Left ventricle myocardium superior (tissue), 1 donor: ENCODE measurements around the gene PRKAR1A. TPM values are rescaled to one million over a fixed set of nuclear protein-coding genes. Genes with fewer than 3 reads are reported as not detected.
"Not testable (repeated sequence)": the region's sequence is repeated elsewhere in the genome, so short reads cannot be mapped to it uniquely, and the experiment has no call there.

Experiments
- ATAC-seq: fragments of 200-7000 bp; cut with Tn5 transposase; one replicate; pipeline ENCODE4 v1.9.1; 2020; ENCODE audit warnings: mild to moderate bottlenecking, moderate library complexity
- DNase-seq: peaks from one replicate; pipeline ENCODE4 v3.0.0-alpha.2; 2020
- intact Hi-C: fragments of 100-400 bp; cut with micrococcal nuclease; formaldehyde crosslinking; loops from one replicate; pipeline ENCODE4 v1.11.0; 2022
- total RNA-seq: library from RNA; stranded (reverse); fragmentation: NEBNext Ultra II Directional; extraction: Animal tissue kit (Norgen Biotek cat#: 25700); gene quantifications from one replicate; pipeline ENCODE4 v1.2.1, GENCODE V29; 2021
- donor health status: DM: no; HTN: yes; CAD: no; lungs with severe emphysema.

Gene PRKAR1A
- total RNA-seq, 1 donor from 2014 or later = 599 TPM

DNA sequence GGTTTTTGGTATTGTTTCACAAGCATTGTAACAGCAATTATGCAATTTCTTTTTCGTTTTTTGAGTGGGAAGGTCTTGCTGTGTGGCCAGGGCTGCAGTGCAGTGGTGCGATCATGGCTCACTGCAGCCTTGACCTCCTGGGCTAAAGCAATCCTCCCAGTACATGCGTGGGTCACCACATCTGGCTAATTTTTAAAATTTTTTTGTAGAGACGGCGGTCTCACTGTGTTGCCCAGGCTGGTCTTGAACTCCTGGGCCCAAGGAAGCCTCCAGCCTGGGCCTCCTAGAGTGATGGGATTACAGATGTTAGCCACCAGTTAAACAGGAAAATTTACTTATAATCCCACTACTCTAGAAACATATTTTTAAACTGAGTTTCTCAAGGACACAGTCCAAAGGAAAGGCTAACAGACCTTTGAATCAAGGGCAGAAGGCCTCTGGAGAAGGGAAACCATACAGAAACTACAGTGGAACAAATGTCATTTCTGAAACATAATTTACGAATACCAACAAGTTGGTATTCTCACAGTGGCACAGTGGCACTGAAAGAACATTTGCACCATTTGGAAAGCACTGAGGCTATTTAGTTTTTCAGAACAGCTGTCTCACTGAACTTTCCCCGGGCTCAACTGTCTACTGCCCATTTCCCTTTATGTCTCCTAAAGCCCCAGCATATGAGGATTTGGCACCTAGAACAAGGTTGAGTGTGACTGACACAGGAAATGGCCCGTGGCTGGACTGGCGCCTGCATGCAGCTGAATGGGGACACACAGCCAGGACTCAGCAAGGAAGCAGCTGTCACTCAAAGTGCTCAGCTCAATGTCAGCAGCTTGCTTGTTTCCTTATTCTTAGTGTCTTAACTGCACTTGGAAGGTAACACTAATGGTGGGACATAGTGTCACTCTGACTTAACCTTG is 2.8 kb upstream of the PRKAR1A start:
- intact Hi-C loops = loop anchor here (10.0 kb wide), 1 partner anchor 45 kb away; no protein-coding TSS in a partner anchor
- DNase-seq (peak; percentile 83), ATAC-seq (peak; percentile 19)

DNA sequence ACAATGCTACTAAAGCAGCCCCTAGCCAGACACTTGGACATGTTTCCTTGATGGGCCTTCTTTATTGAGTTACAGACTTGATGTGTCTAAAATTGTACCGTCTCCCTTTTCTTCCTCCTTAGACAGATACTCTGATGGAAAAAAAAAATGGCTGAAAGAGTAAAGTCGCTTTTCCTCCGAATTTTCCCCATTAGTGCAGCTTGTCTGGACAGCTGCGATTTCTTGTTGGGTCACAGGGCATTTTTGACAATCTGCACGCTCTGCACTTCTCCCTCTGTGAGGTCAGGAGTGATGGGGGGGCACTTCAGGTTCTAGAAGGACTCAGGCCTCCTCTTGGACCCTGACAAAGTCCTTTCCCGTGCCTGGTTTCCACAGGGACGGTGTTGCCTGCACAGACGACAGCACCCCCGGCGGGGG is 968 bp upstream of the PRKAR1A start:
- no peak for DNase-seq
- intact Hi-C loops = loop anchor here (10.0 kb wide), 1 partner anchor 46 kb away; no protein-coding TSS in a partner anchor
- ATAC-seq = no peak

DNA sequence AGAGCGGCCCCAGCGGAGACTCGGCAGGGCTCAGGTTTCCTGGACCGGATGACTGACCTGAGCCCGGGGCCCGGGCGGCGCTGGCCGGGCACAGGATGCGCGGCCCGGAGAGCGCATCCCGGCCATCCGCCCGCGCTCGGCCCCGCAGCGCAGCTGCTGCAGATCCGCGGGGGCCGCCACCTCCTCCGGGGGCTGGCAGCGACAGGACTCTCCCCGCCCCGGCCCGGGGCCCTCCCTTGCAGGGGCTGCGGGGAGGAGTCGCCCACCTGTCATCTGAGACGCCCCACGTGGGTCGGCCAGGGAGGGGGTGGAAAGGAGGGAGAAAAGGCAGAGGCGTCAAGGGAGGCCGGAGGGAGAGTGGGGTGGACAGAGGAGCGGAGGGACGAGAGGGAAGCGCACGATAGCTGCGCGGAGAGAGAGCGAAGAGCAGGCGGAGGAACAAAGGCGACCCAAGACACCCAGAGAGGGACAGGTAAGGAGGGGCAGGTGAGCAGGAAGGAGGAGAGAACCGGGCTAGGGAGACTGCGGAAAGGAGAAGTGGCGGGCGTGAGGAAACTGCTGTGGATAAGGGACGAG is 471 bp upstream of the PRKAR1A start:
- intact Hi-C loops = loop anchor here (10.0 kb wide), 1 partner anchor 47 kb away; no protein-coding TSS in a partner anchor
- peak; percentile 81 for ATAC-seq
- DNase-seq = peak; percentile 91

DNA sequence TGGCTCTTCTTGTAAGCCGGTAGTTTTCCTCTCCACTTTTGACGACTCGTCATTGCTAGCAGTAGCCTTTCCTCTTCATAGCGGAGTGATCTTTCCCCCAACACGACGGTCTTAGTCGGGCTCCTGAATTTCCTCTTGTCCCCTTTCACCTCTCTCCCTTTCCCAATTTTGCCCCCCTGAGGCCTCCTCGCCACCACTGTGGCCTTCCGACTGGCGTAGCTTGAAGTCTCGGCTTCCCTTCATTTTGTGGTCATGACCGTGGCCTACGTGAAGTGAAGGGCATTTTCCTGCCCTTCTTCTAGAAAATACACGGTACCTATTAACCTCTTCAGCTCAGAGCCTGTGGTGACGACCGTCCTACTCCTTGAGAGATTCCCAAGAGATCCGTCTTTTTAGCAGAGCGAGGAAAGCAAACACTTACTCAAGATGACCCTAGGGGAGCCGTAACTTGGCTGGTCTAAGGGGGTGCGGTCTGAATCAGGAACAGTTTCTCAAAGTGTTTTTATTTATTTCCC is 787 bp downstream of the PRKAR1A start:
- ATAC-seq = peak; percentile 5
- DNase-seq = no peak
- intact Hi-C loops = loop anchor here (10.0 kb wide), 1 partner anchor 48 kb away; no protein-coding TSS in a partner anchor

DNA sequence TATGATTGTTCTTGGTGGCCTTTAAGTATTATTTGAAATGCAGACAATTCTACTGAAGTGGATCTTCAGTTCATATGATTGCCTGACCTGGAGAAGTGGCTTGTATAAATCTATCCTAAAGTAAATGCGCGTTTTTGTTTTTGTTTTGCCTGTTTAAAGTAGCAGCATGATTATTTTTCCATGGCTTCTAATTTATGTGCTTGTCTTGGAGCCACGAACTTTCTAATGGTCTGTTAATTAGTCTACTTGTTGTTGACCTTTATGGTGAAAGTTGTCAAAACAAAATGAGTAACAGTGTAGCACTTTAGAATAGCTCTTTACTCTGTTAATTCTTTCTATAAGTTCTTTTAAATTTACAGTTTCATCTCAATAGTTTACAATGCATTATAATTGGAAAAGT is 1.7 kb downstream of the PRKAR1A start:
- ATAC-seq (no peak), DNase-seq (no peak)
- intact Hi-C loops = loop anchor here (10.0 kb wide), 1 partner anchor 49 kb away; no protein-coding TSS in a partner anchor

DNA sequence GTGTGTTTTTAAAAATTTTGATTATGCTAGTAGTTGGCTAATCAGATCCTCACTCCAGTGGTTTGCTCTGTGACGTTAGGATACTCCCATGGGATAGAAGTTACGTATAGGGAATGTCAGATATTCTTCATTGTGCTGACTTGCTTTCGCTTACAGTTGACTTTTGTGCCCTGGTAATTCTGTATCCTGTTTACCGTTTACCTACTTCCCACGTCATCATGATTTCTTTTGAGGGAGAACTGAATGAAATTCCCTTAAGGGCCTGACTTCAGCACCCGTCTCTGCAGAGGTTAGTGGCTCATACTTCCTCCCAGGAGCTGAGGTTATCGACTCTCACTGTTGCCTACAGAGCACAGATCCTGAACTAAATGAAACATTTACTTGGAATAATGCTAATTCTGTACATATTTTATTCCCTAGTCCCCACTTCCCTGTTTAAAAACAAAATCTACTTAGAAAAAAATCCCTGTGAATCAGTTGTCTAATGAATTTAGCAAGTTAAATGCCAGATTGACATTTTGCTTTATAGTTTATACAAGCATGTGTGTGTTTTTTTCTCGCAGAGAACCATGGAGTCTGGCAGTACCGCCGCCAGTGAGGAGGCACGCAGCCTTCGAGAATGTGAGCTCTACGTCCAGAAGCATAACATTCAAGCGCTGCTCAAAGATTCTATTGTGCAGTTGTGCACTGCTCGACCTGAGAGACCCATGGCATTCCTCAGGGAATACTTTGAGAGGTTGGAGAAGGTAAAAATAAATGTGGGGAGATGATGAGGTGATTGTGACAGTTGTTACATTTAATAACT is 2.8 kb downstream of the PRKAR1A start:
- intact Hi-C loops = loop anchor here (10.0 kb wide), 1 partner anchor 50 kb away; no protein-coding TSS in a partner anchor
- DNase-seq (no peak), ATAC-seq (no peak)

DNA sequence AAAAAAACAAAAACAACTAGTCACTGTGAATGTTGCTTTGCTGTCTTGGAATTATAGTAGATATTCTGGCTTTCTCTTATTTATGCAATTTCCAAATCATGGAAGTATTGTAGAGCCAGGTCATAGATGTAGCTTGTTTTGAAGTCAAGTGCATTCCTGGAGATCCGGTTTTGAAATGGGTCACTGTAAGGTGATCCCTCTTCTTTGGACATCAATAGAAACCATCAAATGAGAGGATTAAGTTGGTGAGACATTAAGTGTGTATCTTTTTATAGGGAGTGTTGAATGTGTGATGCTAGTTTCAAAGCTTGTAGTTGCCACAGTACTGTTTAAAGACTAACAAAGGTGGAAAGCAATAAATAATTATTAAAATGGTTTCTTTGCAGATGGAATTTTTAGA is 4.5 kb downstream of the PRKAR1A start:
- DNase-seq = no peak
- intact Hi-C loops = loop anchor here (10.0 kb wide), 1 partner anchor 52 kb away; no protein-coding TSS in a partner anchor
- no peak for ATAC-seq

DNA sequence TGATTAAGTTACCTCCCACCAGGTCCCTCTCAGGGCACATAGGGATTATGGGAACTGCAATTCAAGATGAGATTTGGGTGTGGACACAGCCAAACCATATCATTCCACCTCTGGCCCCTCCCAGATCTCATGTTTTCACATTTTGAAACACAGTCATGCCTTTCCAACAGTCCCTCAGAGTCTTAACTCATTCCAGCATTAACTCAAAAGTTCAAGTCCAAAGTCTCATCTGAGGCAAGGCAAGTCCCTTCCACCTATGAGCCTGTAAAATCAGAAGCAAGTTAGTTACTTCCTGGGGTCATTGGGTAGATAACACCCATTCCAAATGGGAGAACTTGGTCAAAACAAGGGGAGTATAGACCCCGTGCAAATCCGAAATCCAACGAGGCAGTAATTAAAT is 5.4 kb downstream of the PRKAR1A start:
- not testable (repeated sequence) for ATAC-seq, DNase-seq
- intact Hi-C loops = loop anchor here (10.0 kb wide), 1 partner anchor 53 kb away; no protein-coding TSS in a partner anchor

DNA sequence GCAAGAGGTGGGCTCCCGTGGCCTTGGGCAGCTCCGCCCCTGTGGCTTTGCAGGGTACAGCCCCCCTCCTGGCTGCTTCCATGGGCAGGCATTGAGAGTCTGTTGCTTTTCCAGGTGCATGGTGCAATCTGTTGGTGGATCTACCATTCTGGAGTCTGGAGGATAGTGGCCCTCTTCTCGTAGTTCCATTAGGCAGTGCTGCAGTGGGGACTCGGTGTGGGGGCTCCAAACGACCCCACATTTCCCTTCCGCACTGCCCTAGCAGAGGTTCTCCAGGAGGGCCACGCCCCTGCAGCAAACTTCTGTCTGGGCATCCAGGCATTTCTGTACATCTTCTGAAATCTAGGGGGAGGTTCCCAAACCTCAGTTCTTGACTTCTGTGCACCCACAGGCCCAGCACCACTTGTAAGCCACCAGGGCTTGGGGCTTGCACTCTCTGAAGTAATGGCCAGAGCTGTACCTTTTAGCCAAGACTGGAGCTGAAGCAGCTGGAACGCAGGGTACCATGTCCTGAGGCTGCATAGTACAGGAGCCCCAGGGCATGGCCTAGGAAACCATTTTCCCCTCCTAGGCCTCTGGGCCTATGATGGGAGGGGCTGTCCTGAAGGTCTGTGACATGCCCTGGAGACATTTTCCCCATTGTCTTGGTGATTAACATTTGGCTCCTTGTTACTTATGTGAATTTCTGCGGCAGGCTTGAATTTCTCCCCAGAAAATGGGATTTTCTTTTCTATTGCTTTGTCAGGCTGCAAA is 6.0 kb downstream of the PRKAR1A start:
- ATAC-seq = peak; percentile 4
- intact Hi-C loops = loop anchor here (10.0 kb wide), 1 partner anchor 53 kb away; no protein-coding TSS in a partner anchor
- no peak for DNase-seq

DNA sequence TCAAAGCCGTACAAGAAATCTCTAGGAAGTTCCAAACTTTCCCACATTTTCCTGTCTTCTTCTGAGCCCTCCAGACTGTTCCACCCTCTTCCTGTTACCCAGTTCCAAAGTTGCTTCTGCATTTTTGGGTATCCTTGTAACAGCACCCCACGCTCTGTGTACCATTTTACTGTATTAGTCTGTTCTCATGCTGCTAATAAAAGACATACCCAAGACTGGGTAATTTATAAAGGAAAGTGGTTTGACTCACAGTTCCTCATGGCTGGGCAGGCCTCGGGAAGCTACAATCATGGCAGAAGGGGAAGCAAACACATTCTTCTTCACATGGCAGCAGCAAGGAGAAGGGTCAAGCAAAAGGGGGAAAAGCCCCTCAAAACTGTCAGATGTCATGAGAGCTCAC is 6.8 kb downstream of the PRKAR1A start:
- not testable (repeated sequence) for ATAC-seq, DNase-seq
- intact Hi-C loops = loop anchor here (10.0 kb wide), 1 partner anchor 54 kb away; no protein-coding TSS in a partner anchor

DNA sequence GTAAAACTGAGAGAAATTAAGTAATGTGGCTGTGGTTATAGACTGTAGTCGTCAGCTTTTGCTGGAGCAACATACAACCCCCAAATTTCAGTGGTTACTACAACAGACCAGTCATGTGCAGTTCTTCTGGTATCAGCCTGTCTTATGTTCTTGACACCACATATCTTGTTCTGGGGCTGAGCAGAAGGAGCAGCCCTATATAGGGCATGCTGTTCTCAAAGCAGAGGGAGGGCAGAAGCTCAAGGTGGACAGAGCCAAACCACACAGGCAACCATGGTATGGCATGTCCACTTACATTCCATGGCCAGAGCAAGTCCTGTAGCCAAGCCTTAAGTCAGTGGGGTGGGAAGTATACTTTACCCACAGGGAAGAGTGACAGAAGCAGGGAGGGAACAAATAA is 7.7 kb downstream of the PRKAR1A start:
- intact Hi-C loops = loop anchor here (10.0 kb wide), 1 partner anchor 55 kb away; no protein-coding TSS in a partner anchor
- peak; percentile 37 for DNase-seq
- peak; percentile 92 for ATAC-seq

DNA sequence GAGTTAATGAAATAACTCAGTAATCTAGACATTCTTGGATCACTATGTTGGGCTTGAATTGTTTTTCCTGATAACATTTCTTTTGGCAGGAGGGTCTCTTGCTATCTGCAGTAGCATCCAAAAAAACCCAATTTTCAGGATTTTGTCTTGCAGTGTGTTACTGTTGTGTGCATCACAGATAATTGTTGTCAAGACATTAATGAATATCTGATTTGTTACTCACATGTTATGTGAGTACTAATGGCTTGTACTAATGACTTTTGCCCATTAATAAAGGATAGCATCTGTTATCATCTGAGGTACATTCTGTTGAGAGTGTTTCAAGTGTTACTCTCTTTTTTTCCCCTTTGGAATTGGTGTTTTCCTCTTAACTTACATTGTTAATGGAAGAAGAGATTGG is 10.0 kb downstream of the PRKAR1A start:
- DNase-seq = no peak
- intact Hi-C loops = no loop called here
- no peak for ATAC-seq

DNA sequence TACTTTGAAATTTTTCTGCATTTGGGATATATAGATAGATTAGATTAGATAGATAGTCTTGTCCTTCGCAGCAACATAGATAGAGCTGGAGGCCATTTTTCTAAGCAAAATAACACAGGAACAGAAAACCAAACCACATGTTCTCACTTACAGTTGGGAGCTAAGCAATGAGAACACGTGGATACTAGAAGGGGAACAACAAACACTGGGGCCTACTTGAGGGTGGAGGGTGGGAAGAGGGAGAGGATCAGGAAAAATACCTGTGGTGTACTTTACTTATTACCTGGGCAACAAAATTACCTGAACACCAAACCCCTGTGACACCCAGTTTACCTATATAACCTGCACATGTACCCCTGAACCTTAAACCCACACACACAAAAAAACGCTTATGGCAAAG is 14.3 kb downstream of the PRKAR1A start:
- ATAC-seq (no peak), DNase-seq (no peak)
- intact Hi-C loops = no loop called here

DNA sequence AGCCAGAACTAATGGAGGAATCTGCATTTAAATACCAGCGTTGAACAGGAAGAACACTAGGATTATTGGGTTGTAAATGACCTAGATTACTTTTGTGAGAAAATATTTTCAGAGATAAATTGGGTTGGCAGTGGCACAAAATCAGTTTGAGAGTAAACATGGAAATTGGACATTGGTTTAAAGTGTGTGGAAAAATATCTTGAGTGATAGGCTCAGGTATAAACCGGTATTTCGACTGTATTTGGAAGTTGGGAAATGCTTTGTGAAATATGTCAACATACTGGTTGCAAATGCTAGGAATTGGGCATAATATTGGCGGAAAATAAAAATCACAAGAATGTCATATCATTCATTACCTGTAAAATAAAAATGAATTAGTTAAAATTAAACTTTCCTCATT is 15.1 kb downstream of the PRKAR1A start:
- intact Hi-C loops = no loop called here
- no peak for DNase-seq
- no peak for ATAC-seq

DNA sequence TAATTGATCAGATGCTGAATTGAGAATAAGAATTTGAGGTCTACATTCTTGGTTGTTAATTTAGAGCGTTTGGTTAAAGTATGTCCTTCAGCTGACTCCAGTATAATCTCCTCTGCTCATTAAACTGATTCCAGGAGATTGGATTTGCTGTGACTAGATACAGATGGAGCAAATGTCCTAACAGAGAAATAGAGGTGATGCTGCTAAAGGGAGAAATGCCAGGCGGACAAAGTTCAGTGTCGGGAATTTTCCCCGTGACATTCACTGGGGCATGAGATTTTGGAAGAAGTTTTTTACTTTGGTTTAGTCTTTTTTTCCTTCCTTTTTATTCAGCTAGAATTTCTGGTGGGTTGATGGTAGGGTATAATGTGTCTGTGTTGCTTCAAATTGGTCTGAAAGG is 19.0 kb downstream of the PRKAR1A start:
- DNase-seq (no peak), ATAC-seq (no peak)
- intact Hi-C loops = loop anchor here (10.0 kb wide), 1 partner anchor 224 kb away; no protein-coding TSS in a partner anchor

DNA sequence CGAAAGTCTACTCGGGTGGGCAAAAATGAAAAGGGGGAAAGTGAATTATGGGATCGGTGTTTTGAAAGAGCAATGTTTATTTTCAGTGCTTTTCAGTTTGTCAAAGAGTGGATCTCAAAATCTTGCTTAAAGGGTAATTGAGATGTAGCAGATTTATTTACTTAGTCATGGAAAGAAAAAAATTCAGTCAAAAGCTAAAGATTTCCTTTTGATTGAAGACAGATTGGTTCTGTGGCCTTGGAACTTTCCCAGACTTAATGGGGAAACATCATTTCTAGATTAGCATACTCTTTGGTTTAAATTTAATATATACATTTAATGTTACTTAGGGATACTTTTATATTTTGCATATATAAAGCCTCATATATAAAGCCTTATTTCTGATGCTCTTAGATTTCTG is 20.6 kb downstream of the PRKAR1A start:
- ATAC-seq (no peak), DNase-seq (no peak)
- intact Hi-C loops = loop anchor here (10.0 kb wide), 1 partner anchor 222 kb away; no protein-coding TSS in a partner anchor

DNA sequence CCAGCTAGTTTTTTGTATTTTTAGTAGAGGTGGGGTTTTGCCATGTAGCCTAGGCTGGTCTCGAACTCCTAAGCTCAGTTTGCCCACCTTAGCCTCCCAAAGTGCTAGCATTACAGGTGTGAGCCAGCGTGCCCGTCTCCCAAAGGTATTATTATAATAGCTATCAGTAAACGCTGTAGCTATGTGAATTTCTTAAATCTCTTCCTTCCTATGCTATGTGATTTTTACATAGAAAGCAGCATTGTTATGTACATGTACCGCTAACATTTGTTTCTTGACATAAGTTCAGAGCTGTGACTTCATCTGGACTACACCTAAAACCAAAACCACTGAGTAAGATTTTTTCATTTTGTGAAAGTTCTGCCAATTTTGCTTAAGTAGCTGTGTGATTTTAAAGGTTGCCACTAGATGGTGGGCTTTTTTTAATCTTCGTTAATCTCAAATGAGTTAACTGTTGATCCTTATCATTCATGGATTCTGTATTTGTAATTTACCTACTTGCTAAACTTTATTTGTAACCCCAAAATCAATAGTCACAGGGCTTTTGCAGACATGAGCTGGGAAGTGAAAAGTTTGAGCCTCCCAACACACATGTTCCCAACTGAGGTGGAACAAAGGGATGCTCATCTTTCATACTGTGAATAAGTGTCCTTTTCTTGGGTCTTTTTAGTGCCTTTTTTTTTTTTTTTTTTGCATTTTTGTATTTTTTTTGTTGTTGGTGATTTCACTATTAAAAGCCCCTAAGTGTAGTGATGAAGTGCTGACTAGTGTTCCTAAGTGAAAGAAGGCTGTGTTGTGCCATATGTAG is 21.9 kb downstream of the PRKAR1A start:
- DNase-seq = no peak
- no peak for ATAC-seq
- intact Hi-C loops = loop anchor here (10.0 kb wide), 1 partner anchor 221 kb away; no protein-coding TSS in a partner anchor
